ENCODE measurements around the gene SLC44A4. TPM values are rescaled to one million over a fixed set of nuclear protein-coding genes. Genes with fewer than 3 reads are reported as not detected.
A peak's percentile ranks its signal among the peaks of the same experiment; 100 is the strongest.
"Not testable (repeated sequence)": the region's sequence is repeated elsewhere in the genome, so short reads cannot be mapped to it uniquely, and the experiment has no call there.

Gene SLC44A4
- total RNA-seq, 1 donor from 2014 or later, result 2.1 TPM

- no peak for DNase-seq (ENCODE audit: low spot score)
- intact Hi-C loops (cut with DNase I), result no loop called here
- ATAC-seq, result no peak
Observed at GRCh38 chr6:31865205-31866118, 13.3 kb downstream of the SLC44A4 start.

- ATAC-seq (no peak), DNase-seq (ENCODE audit: low spot score) (no peak)
- intact Hi-C loops (cut with DNase I), result no loop called here
Observed at GRCh38 chr6:31864818-31865204, 14.0 kb downstream of the SLC44A4 start.

- DNase-seq (ENCODE audit: low spot score); ATAC-seq; intact Hi-C loops (cut with DNase I): not testable (repeated sequence)
Observed at GRCh38 chr6:31864123-31864562, 14.7 kb downstream of the SLC44A4 start.

- peak; percentile 98 for ATAC-seq
- intact Hi-C loops (cut with DNase I), result no loop called here
- DNase-seq (ENCODE audit: low spot score), result peak; percentile 99
Observed at GRCh38 chr6:31862344-31863235, 16.2 kb downstream of the SLC44A4 start, which contains the start of gene NEU1. TSS of gene NEU1 (minus strand) at chr6:31862821. CDS start at chr6:31862776, 45 bp downstream.

GRCh38 chr6:31861919-31862343, 16.9 kb downstream of the SLC44A4 start:
- intact Hi-C loops (cut with DNase I), result no loop called here
- DNase-seq (ENCODE audit: low spot score), result no peak
- no peak for ATAC-seq

- intact Hi-C loops (cut with DNase I), result no loop called here
- ATAC-seq (no peak), DNase-seq (ENCODE audit: low spot score) (no peak)
Observed at GRCh38 chr6:31861150-31861549, 17.6 kb downstream of the SLC44A4 start.

- DNase-seq (ENCODE audit: low spot score) (no peak), ATAC-seq (no peak)
- intact Hi-C loops (cut with DNase I), result no loop called here
Observed at GRCh38 chr6:31860349-31860748, 18.4 kb downstream of the SLC44A4 start.

- ATAC-seq, result no peak
- intact Hi-C loops (cut with DNase I), result no loop called here
- no peak for DNase-seq (ENCODE audit: low spot score)
Observed at GRCh38 chr6:31859923-31860322, 18.9 kb downstream of the SLC44A4 start.

- DNase-seq (ENCODE audit: low spot score), result no peak
- intact Hi-C loops (cut with DNase I), result no loop called here
- no peak for ATAC-seq
Observed at GRCh38 chr6:31858707-31859106, 20.1 kb downstream of the SLC44A4 start.

GRCh38 chr6:31857774-31858173, 21.0 kb downstream of the SLC44A4 start:
- DNase-seq (ENCODE audit: low spot score); ATAC-seq: not testable (repeated sequence)

GRCh38 chr6:31851980-31852718, 26.6 kb downstream of the SLC44A4 start:
- intact Hi-C loops (cut with DNase I); DNase-seq (ENCODE audit: low spot score); ATAC-seq: not testable (repeated sequence)

More at GRCh38 chr6:31857774-31858173, 21.0 kb downstream of the SLC44A4 start:
- intact Hi-C loops (cut with DNase I), result not testable (repeated sequence)

GRCh38 chr6:31851485-31851832, 27.3 kb downstream of the SLC44A4 start:
- no peak for ATAC-seq
- intact Hi-C loops (cut with DNase I), result no loop called here
- no peak for DNase-seq (ENCODE audit: low spot score)

- intact Hi-C loops (cut with DNase I), result no loop called here
- ATAC-seq (no peak), DNase-seq (ENCODE audit: low spot score) (no peak)
Observed at GRCh38 chr6:31850765-31851484, 27.9 kb downstream of the SLC44A4 start.

- no peak for DNase-seq (ENCODE audit: low spot score)
- ATAC-seq, result no peak
- intact Hi-C loops (cut with DNase I), result no loop called here
Observed at GRCh38 chr6:31847276-31847978, 31.4 kb downstream of the SLC44A4 start.

GRCh38 chr6:31844507-31844906, 34.3 kb downstream of the SLC44A4 start:
- ATAC-seq (no peak), DNase-seq (ENCODE audit: low spot score) (no peak)
- intact Hi-C loops (cut with DNase I), result no loop called here

GRCh38 chr6:31842053-31842452, 36.7 kb downstream of the SLC44A4 start:
- no peak for DNase-seq (ENCODE audit: low spot score)
- ATAC-seq, result no peak
- intact Hi-C loops (cut with DNase I), result no loop called here

- intact Hi-C loops (cut with DNase I), result loop anchor here (10.0 kb wide), 3 partner anchors 115 to 295 kb away; partner anchors contain the start of genes ATP6V1G2, DDAH2, DDX39B and LY6G5C
- not testable (repeated sequence) for DNase-seq (ENCODE audit: low spot score); ATAC-seq
Observed at GRCh38 chr6:31839779-31840126, 39.0 kb downstream of the SLC44A4 start.

GRCh38 chr6:31838968-31839367, 39.8 kb downstream of the SLC44A4 start:
- DNase-seq (ENCODE audit: low spot score) (no peak), ATAC-seq (no peak)
- intact Hi-C loops (cut with DNase I), result loop anchor here (10.0 kb wide), 3 partner anchors 114 to 294 kb away; partner anchors contain the start of genes ATP6V1G2, DDAH2, DDX39B and LY6G5C

Measured in sciatic nerve (tissue), 2 donors.